GM19099 (cell line): ENCODE results near the gene ZBTB2.

Experiments
- POLR2A ChIP-seq: IDR thresholded peaks from 3 replicates; pipeline ENCODE4 v1.6.1; 2011; ENCODE audit warnings: low read depth; ENCODE audit not compliant: insufficient read length; ENCODE audit errors: extremely low read depth

ZBTB2 gene

GRCh38 chr6:151353795-151354194 is 37.6 kb downstream of the ZBTB2 start:
- no peak for TF ChIP-seq POLR2A

DNA sequence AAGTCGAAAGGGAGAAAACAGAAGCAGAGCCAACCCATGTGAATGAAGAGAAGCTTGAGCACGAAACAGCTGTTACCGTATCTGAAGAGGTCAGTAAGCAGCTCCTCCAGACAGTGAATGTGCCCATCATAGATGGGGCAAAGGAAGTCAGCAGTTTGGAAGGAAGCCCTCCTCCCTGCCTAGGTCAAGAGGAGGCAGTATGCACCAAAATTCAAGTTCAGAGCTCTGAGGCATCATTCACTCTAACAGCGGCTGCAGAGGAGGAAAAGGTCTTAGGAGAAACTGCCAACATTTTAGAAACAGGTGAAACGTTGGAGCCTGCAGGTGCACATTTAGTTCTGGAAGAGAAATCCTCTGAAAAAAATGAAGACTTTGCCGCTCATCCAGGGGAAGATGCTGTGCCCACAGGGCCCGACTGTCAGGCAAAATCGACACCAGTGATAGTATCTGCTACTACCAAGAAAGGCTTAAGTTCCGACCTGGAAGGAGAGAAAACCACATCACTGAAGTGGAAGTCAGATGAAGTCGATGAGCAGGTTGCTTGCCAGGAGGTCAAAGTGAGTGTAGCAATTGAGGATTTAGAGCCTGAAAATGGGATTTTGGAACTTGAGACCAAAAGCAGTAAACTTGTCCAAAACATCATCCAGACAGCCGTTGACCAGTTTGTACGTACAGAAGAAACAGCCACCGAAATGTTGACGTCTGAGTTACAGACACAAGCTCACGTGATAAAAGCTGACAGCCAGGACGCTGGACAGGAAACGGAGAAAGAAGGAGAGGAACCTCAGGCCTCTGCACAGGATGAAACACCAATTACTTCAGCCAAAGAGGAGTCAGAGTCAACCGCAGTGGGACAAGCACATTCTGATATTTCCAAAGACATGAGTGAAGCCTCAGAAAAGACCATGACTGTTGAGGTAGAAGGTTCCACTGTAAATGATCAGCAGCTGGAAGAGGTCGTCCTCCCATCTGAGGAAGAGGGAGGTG is 38.7 kb downstream of the ZBTB2 start:
- TF ChIP-seq POLR2A, result no peak

GRCh38 chr6:151351731-151352130 is 39.6 kb downstream of the ZBTB2 start:
- no peak for TF ChIP-seq POLR2A

DNA sequence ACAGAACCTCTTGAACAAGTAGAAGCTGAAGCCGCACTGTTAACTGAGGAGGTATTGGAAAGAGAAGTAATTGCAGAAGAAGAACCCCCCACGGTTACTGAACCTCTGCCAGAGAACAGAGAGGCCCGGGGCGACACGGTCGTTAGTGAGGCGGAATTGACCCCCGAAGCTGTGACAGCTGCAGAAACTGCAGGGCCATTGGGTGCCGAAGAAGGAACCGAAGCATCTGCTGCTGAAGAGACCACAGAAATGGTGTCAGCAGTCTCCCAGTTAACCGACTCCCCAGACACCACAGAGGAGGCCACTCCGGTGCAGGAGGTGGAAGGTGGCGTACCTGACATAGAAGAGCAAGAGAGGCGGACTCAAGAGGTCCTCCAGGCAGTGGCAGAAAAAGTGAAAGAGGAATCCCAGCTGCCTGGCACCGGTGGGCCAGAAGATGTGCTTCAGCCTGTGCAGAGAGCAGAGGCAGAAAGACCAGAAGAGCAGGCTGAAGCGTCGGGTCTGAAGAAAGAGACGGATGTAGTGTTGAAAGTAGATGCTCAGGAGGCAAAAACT is 40.1 kb downstream of the ZBTB2 start:
- no peak for TF ChIP-seq POLR2A

- TF ChIP-seq POLR2A, result no peak
Observed at GRCh38 chr6:151350442-151351145, 40.8 kb downstream of the ZBTB2 start.

DNA sequence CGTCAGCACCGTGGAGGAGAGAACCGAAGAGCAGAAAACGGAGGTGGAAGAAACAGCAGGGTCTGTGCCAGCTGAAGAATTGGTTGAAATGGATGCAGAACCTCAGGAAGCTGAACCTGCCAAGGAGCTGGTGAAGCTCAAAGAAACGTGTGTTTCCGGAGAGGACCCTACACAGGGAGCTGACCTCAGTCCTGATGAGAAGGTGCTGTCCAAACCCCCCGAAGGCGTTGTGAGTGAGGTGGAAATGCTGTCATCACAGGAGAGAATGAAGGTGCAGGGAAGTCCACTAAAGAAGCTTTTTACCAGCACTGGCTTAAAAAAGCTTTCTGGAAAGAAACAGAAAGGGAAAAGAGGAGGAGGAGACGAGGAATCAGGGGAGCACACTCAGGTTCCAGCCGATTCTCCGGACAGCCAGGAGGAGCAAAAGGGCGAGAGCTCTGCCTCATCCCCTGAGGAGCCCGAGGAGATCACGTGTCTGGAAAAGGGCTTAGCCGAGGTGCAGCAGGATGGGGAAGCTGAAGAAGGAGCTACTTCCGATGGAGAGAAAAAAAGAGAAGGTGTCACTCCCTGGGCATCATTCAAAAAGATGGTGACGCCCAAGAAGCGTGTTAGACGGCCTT is 41.6 kb downstream of the ZBTB2 start:
- TF ChIP-seq POLR2A, result no peak

DNA sequence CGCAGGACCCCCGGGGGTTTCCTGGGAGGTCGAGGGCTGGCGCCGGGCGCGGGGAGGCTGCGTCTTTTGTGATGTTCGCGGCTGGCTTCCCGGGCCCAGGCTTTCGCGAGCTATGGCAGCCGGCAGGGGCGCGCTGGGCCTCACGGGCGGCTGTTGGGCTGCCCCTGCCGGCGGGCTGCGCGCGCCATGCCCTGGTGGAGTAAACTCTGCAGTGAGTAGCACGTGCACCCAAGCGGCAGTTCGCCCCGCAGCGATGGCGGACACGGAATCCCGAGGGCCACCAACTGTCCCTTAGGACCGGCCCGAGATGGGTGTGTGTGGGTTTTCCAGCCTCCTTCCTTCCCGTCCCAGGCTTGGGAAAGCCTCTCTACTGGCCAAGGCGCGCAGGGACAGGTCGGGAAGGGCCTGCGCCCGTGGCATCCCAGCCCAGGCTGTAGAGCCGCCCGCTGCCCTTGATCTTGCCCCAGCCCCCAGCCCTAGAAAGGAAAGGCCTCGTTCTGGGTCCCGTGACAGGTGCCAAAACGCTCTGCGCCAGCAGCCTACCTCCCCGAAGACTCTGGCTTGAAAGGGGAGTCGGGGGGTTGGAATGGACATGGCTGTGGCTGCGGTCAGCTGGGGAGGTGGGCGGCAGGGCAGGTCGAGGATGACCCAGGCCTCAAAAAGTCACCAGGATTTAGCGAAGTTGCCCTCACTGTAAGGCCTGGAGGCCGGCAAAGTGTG is 49.7 kb downstream of the ZBTB2 start:
- TF ChIP-seq POLR2A, result no peak

- TF ChIP-seq POLR2A, result no peak
Observed at GRCh38 chr6:151340219-151340978, 51.0 kb downstream of the ZBTB2 start.

GRCh38 chr6:151339369-151339768 is 52.0 kb downstream of the ZBTB2 start:
- no peak for TF ChIP-seq POLR2A

DNA sequence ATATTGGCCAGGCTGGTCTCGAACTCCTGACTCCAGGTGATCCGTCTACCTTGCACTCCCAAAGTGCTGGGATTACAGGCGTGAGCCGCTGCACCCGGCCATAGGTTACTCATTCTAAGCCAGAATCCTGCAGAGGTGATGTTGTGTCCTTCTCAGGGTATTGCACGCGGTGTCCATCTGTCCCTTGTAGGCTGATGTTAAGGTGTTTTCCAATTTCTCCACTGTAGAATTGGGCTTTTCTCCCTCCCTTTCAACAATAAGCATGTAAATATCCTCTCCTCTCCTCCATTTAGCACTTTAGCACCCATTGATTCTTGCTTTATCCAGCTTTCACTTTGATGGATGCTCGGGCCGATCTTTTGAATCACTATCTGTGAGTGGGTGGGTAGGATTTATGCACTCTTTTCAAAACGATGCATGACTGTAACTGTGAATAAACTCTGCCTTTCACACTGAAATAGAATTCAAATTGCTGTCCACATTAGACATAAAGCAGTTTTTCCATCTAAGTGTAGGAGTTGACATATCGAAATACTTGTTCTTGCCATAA is 52.6 kb downstream of the ZBTB2 start:
- TF ChIP-seq POLR2A, result no peak

DNA sequence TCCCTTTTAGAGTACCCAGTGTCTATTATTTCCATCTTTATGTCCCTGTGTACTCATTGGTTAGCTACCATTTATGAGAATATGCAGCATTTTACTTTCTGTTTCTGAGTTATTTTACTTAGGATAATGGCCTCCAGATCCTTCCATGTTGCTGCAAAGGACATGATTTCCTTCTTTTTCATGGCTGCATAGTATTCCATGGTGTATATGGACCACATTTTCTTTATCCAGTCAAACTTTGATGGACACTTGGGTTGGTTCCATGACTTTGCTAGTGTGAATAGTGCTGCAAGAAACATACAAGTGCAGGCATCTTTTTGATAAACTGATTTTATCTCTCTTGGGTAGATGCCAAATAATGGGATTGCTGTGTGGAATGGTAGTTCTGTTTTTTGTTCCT is 55.4 kb downstream of the ZBTB2 start:
- TF ChIP-seq POLR2A, result no peak

DNA sequence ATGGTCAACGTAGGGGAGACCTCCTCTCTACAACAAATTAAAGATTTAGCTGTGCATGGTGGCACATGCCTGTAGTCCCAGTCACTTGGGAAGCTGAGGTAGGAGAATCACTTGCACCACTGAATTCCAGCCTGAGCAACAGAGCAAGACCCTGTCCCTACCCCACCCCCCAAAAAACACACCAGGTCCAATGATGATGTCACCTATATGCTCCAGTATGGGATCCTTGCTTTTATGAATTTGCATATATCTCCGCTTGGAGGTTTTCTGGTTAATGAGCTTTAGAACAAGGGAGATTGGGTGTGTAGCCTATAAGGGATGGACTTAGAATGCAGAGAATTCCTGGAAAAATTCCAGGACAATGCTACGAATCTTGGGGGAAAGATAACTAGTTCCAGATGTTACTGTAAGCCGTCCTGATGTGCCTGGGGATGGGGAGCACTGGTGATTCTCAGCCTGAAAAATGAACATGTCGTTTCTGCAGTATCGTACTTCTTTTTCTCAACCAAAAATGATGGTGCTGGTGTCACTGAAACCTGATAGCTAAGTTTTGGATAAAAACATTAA is 61.1 kb downstream of the ZBTB2 start:
- no peak for TF ChIP-seq POLR2A

- no peak for TF ChIP-seq POLR2A
Observed at GRCh38 chr6:151327101-151327500, 64.3 kb downstream of the ZBTB2 start.
